Progenitor cell of endocrine pancreas (in vitro differentiated cells): Measurements from ENCODE around the gene AMY2B. TPM values are rescaled to one million over a fixed set of nuclear protein-coding genes. Genes with fewer than 3 reads are reported as not detected.
"Not testable (repeated sequence)": the region's sequence is repeated elsewhere in the genome, so short reads cannot be mapped to it uniquely, and the experiment has no call there.

ENCODE experiments used
- DNase-seq: peaks from one replicate; pipeline ENCODE4 v3.0.0; 2021; ENCODE audit warnings: low spot score; ENCODE audit not compliant: unreplicated experiment
- H3K27ac Mint-ChIP-seq: 2 replicates; pipeline ENCODE4 v1.8.0; 2021; ENCODE audit warnings: mild to moderate bottlenecking, moderate library complexity, mixed read lengths
- H3K27me3 Mint-ChIP-seq: 2 replicates; pipeline ENCODE4 v1.8.0; 2021; ENCODE audit warnings: mixed read lengths
- H3K36me3 Mint-ChIP-seq: 2 replicates; pipeline ENCODE4 v1.8.0; 2022; ENCODE audit warnings: mixed read lengths; ENCODE audit not compliant: insufficient read depth
- H3K4me1 Mint-ChIP-seq: 2 replicates; pipeline ENCODE4 v1.8.0; 2021; ENCODE audit warnings: low read depth, mixed read lengths
- H3K4me3 Mint-ChIP-seq: 2 replicates; pipeline ENCODE4 v1.8.0; 2021; ENCODE audit warnings: low read depth, mild to moderate bottlenecking, moderate library complexity, mixed read lengths
- H3K9me3 Mint-ChIP-seq: 2 replicates; pipeline ENCODE4 v1.8.0; 2021; ENCODE audit warnings: low read depth, mixed read lengths
- long read RNA-seq: library from polyadenylated mRNA; unstranded; transcript quantifications from one replicate; pipeline ENCODE4 v2.0.0, GENCODE V29; 2020
- total RNA-seq: library from RNA; stranded (reverse); gene quantifications from 2 replicates; pipeline ENCODE4 v1.2.1, GENCODE V29; 2021
- TF ChIP-seq, protein P1 (sequence below): fragments of 200-600 bp; sonication (generic); IDR thresholded peaks from one replicate; pipeline ENCODE4 v1.5.0; 2021; ENCODE audit warnings: antibody characterized with exemption, mild to moderate bottlenecking; ENCODE audit not compliant: unreplicated experiment

Gene AMY2B
- total RNA-seq = 5.2 and 6.0 TPM in 2 replicates
- long read RNA-seq, partial matches to known transcripts = 0 of 1 reads
- long read RNA-seq, other reads (novel, unspliced or antisense) = 1 of 1 reads

DNA sequence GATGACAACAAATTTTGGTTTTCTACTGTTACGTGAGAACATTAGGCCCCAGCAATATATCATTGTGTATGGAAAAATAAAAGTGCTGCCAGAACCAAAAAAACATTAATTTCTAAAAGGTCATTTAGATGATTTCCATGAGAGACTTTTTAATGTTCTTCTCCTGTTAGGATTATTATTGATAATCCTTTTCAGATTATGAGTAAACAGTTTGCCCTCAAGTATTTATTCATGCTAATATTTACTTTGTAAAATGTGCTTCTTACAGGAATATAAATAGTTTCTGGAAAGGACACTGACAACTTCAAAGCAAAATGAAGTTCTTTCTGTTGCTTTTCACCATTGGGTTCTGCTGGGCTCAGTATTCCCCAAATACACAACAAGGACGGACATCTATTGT is at the start of gene AMY2B:
AMY2B (plus strand) TSS at position 301 of the 400 bp plus-strand sequence; CDS start at position 315, 14 bp downstream.
- H3K9me3 Mint-ChIP-seq, H3K27me3 Mint-ChIP-seq, DNase-seq, H3K4me1 Mint-ChIP-seq, H3K36me3 Mint-ChIP-seq, H3K27ac Mint-ChIP-seq, H3K4me3 Mint-ChIP-seq: not testable (repeated sequence)

DNA sequence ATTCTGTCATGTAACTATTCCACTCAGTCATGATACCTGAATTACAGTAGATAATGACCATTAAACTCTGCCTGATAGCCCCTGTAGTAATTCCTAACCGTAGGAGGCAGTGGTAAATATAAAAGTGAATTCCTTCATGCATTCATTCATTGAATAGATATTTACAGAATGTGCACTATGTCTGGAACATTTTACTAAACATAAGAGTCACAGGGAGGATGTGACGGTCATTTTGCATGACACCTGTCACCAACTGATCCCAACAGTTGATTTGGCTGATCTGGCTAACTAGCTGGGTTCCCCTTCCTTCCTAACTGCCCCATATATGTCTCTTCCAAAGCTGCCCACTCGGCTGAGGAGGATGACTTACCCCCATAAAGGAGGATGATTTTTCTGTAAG is 48.0 kb upstream of the AMY2B start:
- peaks cover 2% of the 10 kb centered on the region for H3K9me3 Mint-ChIP-seq
- H3K27ac Mint-ChIP-seq = no peak overlapping the region
- H3K4me1 Mint-ChIP-seq = peaks cover 12% of the 10 kb centered on the region
- H3K36me3 Mint-ChIP-seq = peaks cover 1% of the 10 kb centered on the region
- no peak overlapping the region for H3K4me3 Mint-ChIP-seq
- peaks cover 7% of the 10 kb centered on the region for H3K27me3 Mint-ChIP-seq
- no peak for DNase-seq
- TF ChIP-seq, protein P1, sequence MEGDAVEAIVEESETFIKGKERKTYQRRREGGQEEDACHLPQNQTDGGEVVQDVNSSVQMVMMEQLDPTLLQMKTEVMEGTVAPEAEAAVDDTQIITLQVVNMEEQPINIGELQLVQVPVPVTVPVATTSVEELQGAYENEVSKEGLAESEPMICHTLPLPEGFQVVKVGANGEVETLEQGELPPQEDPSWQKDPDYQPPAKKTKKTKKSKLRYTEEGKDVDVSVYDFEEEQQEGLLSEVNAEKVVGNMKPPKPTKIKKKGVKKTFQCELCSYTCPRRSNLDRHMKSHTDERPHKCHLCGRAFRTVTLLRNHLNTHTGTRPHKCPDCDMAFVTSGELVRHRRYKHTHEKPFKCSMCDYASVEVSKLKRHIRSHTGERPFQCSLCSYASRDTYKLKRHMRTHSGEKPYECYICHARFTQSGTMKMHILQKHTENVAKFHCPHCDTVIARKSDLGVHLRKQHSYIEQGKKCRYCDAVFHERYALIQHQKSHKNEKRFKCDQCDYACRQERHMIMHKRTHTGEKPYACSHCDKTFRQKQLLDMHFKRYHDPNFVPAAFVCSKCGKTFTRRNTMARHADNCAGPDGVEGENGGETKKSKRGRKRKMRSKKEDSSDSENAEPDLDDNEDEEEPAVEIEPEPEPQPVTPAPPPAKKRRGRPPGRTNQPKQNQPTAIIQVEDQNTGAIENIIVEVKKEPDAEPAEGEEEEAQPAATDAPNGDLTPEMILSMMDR = no peak

DNA sequence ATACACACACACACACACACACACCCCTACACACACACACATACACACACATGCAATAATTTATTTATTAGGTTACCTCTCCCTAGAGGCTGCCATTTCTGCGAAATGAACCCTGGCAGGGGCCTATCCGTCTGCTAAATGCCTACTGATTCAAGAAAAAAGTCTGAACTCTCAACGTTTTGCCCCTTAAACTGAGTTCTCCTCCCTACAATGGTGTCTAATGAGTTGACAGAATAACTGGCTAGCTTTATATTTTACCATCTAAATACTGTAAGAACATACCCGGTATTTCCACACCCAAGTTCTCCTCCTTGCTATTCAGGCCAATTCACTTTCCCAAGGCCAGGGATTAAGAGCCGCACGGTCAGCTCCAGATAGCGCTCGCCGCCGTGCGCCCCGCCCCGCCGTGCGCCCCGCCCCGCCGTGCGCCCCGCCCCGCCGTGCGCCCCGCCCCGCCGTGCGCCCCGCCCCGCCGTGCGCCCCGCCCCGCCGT is 46.2 kb upstream of the AMY2B start:
- Mint-ChIP-seq H3K9me3 (peaks cover 2% of the 10 kb centered on the region), H3K4me3 (peak overlapping the region; percentile 76), H3K27ac (no peak overlapping the region), H3K36me3 (peaks cover 4% of the 10 kb centered on the region), H3K27me3 (peaks cover 7% of the 10 kb centered on the region), H3K4me1 (peaks cover 12% of the 10 kb centered on the region)
- TF ChIP-seq, protein P1 = no peak
- DNase-seq = no peak

DNA sequence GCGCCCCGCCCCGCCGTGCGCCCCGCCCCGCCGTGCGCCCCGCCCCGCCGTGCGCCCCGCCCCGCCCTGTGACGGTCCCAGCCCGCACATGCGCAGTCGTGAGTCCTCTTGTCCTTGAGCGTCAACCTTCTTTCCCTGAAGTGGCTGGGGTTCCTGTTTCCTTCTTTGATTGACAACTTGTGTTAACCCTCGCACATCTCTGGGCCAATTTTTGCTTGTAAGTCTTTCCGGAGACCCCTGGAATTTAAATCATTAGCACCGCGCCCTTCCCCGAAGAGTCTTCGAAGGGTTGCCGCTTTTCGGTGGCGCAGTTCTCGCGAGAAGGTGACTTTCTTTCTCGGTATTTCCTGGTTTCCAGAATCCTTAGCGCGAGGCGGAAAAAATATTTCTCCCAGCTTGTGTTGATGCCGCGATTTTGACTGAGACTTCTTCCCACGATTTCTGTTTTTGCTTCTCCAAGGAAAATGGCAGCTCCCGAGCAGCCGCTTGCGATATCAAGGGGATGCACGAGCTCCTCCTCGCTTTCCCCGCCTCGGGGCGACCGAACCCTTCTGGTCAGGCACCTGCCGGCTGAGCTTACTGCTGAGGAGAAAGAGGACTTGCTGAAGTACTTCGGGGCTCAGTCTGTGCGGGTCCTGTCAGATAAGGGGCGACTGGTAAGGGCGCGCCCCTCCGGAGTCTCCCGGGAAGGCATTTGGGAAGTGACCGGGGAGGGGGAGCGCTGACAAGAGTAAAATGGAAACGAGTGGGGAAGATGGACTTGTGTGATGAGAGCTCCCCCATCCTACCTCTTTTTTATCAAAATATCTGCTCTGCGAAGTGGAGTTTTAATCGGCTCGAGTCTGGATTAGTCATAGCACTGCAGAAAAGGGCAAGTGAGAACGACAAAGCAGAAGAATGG is 45.5 kb upstream of the AMY2B start, which contains the start of gene RNPC3:
RNPC3 (plus strand) TSS at position 93 of the 901 bp plus-strand sequence; CDS start at position 465, 372 bp downstream.
- H3K36me3 Mint-ChIP-seq = peaks cover 8% of the 10 kb centered on the region
- TF ChIP-seq, protein P1 = peak; percentile 19

DNA sequence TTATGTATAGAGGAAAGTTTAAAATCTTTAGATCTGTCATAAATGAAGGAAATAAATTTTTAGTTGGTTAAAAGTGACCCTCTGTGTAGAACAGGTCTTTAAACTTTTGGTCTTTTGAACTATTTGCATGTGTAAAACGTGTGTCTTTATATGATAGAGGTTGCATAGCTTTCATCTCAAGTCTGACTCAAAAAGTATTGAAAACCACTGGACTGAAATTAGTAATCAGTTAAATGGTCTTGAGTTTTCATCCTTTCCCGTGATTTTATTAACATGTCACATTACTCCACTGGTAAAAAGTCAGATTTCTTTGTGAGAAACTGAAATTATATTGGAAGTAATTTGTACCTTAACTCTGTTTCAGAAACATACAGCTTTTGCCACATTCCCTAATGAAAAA is 44.1 kb upstream of the AMY2B start:
- Mint-ChIP-seq H3K9me3 (peaks cover 2% of the 10 kb centered on the region), H3K4me3 (peak overlapping the region; percentile 99), H3K36me3 (peaks cover 14% of the 10 kb centered on the region), H3K4me1 (peaks cover 12% of the 10 kb centered on the region), H3K27ac (peak overlapping the region; percentile 76), H3K27me3 (peaks cover 7% of the 10 kb centered on the region)
- TF ChIP-seq, protein P1 = no peak
- no peak for DNase-seq

More for the DNA sequence above, 45.5 kb upstream of the AMY2B start, which contains the start of gene RNPC3:
- Mint-ChIP-seq H3K4me3 (peak within 1 kb of the TSS; percentile 99), H3K27me3 (peaks cover 7% of the 10 kb centered on the region), H3K27ac (peak within 1 kb of the TSS; percentile 100), H3K4me1 (peaks cover 12% of the 10 kb centered on the region), H3K9me3 (peaks cover 2% of the 10 kb centered on the region)
- DNase-seq = peak; percentile 73
